Left lung (tissue), 10 donors: ENCODE data around the gene ZHX3. TPM values are rescaled to one million over a fixed set of nuclear protein-coding genes. Genes with fewer than 3 reads are reported as not detected.

Source experiments
- ATAC-seq: fragments of 200-7000 bp; cut with Tn5 transposase; one replicate; pipeline ENCODE4 v1.9.1; 2020; ENCODE audit warnings: moderate library complexity
- DNase-seq, 4 donors: peaks; one replicate each; pipeline ENCODE4 v3.0.0-alpha.2; 2013 to 2020
- H3K27ac ChIP-seq, 2 donors: fragments of 200-600 bp; sonication (generic) in 1 of 2; one replicate each; pipeline versions ENCODE4 v1.5.0 to v1.8.0; 2020 to 2021
- H3K27me3 ChIP-seq, 2 donors: fragments of 200-600 bp; sonication (generic) in 1 of 2; one replicate each; pipeline versions ENCODE4 v1.5.0 to v1.8.0; 2020 to 2021
- H3K36me3 ChIP-seq, 2 donors: fragments of 200-600 bp; sonication (generic) in 1 of 2; one replicate each; pipeline versions ENCODE4 v1.5.0 to v1.8.0; 2020 to 2021
- H3K4me1 ChIP-seq, 2 donors: fragments of 200-600 bp; one replicate each; pipeline ENCODE4 v1.8.0; 2021
- H3K4me3 ChIP-seq, 2 donors: fragments of 200-600 bp; sonication (generic) in 1 of 2; one replicate each; pipeline versions ENCODE4 v1.5.0 to v1.8.0; 2020 to 2021; ENCODE audit warnings: mild to moderate bottlenecking in 1 of 2
- H3K9me3 ChIP-seq, 2 donors: fragments of 200-600 bp; sonication (generic) in 1 of 2; one replicate each; pipeline versions ENCODE4 v1.5.0 to v1.8.0; 2020 to 2021
- CTCF ChIP-seq, 2 donors: fragments of 200-600 bp; sonication (generic) in 1 of 2; IDR thresholded peaks; one replicate each; pipeline versions ENCODE4 v1.5.0 to v1.8.0; 2021; ENCODE audit warnings: antibody characterized with exemption in 2 of 2
- intact Hi-C, 2 donors: fragments of 100-400 bp; cut with DNase I; formaldehyde crosslinking; loops; one replicate each; pipeline versions ENCODE4 v1.11.2 to v1.14.2; 2022
- polyA plus RNA-seq, 6 donors: library from polyadenylated mRNA; unstranded; fragments of 120-200 nt; gene quantifications; one replicate each; pipeline ENCODE4 v1.2.1, GENCODE V29; 2013; ENCODE audit not compliant: insufficient read length in 6 of 6
- total RNA-seq, 2 donors: library from RNA; stranded (reverse); fragmentation: NEBNext Ultra II Directional; extraction: Animal tissue kit (Norgen Biotek cat#: 25700); gene quantifications; one replicate each; pipeline ENCODE4 v1.2.1, GENCODE V29; 2021
- donor health status: DM: no; HTN: yes; CAD: no.
- donor health status: DM: no; HTN: no; CAD: no.

Gene ZHX3
- total and polyA plus RNA-seq, 8 donors, result 8.1 to 47.9 (median 11.2) TPM

DNA sequence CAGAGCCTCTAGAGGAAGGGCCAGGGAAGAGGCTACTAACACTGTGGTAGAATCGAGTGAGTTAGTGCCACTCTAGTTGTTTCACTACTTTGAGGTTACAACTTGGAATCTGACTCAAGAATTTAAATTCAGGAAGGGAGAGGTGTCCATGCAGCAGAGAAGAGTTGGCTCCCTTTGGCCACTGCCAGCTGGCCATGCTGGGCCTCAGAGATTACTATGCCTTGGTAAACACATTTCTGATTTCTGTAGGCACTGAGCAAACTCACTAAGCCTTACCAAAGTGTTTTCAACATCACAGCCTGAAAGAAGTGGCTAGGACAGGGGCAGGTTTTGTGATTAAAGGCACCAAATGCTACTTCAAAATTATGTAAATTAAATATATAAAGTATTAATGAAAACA, 61.9 kb downstream of the ZHX3 start:
- no peaks in the 10 kb centered on the region for H3K36me3 ChIP-seq
- no peak for TF ChIP-seq CTCF (IDR thresholded peaks at IDR 0.05)
- intact Hi-C loops, result loop anchor here in 1 of 2 donors (10.0 kb wide), 1 partner anchor 79 kb away; no protein-coding TSS in a partner anchor
- no peak overlapping the region for H3K4me3 ChIP-seq
- DNase-seq (no peak), ATAC-seq (no peak)
- no peak overlapping the region for H3K27ac ChIP-seq
- H3K9me3 ChIP-seq, result no peaks in the 10 kb centered on the region
- no peaks in the 10 kb centered on the region for H3K4me1 ChIP-seq
- no peaks in the 10 kb centered on the region for H3K27me3 ChIP-seq

DNA sequence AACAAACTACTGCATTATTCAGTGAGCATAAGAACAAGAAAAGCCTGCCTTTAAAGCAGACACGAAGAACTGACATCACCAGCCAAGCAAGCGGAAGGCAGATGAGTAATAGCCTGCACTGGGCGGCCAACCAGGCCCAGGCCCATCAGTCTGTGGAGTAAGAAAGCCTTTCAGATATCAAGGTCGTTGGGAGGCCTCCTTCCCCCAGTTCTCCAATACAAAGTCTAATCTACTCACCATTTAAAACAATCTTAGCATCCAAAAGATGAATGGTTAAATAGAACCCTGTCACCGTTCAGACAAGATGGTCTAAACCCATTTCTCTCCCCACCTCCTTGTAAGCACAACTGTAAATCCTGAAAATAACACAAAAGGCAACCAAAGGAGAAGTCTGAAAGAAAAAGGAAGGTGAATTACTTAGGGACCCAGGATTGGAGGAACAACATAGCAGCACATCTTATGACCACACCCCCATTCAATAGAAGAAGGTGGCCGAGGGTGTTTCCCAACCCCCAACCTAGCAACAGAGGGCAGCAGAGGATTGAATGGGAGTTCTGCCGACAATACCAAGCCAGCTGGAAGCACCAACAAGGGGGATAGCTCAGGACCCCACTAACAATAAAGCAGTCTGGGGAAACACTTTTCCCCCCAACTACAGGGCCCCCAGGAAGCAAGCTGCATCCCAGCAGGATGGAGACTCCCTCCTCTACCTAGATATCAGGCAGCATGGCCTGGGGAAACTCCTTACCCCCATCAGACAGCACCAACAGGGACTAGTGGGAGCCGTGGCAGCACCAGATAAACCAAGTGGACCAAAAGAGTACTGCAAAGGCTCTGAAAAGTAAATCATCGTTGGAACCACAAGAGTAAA, 67.9 kb downstream of the ZHX3 start:
- H3K27ac ChIP-seq, result peak overlapping the region; percentile 76
- no peaks in the 10 kb centered on the region for H3K36me3 ChIP-seq
- ATAC-seq (peak; percentile 78), DNase-seq (peak in 2 of 4 donors; percentile 36 to 53)
- H3K27me3 ChIP-seq, result no peaks in the 10 kb centered on the region
- H3K4me3 ChIP-seq, result no peak overlapping the region
- no peaks in the 10 kb centered on the region for H3K9me3 ChIP-seq
- intact Hi-C loops, result loop anchor here in 1 of 2 donors (10.0 kb wide), 1 partner anchor 85 kb away; no protein-coding TSS in a partner anchor
- peak in 1 of 2 donors; percentile 20 for TF ChIP-seq CTCF (IDR thresholded peaks at IDR 0.05)
- H3K4me1 ChIP-seq, result peaks cover 29 to 34% of the 10 kb centered on the region in 2 donors

GRCh38 chr20:41248368-41249024, 69.0 kb downstream of the ZHX3 start:
- ATAC-seq (peak; percentile 32), DNase-seq (no peak)
- TF ChIP-seq CTCF (IDR thresholded peaks at IDR 0.05), result no peak
- H3K9me3 ChIP-seq, result no peaks in the 10 kb centered on the region
- H3K36me3 ChIP-seq, result no peaks in the 10 kb centered on the region
- H3K27ac ChIP-seq, result peak overlapping the region; percentile 76
- H3K4me1 ChIP-seq, result peaks cover 33 to 34% of the 10 kb centered on the region in 2 donors
- H3K27me3 ChIP-seq, result no peaks in the 10 kb centered on the region
- intact Hi-C loops, result no loop called here
- H3K4me3 ChIP-seq, result no peak overlapping the region

- peak overlapping the region; percentile 76 for H3K27ac ChIP-seq
- H3K36me3 ChIP-seq, result no peaks in the 10 kb centered on the region
- intact Hi-C loops, result no loop called here
- ATAC-seq (no peak), DNase-seq (no peak)
- peaks cover 33 to 34% of the 10 kb centered on the region in 2 donors for H3K4me1 ChIP-seq
- no peak for TF ChIP-seq CTCF (IDR thresholded peaks at IDR 0.05)
- H3K4me3 ChIP-seq, result no peak overlapping the region
- no peaks in the 10 kb centered on the region for H3K27me3 ChIP-seq
- no peaks in the 10 kb centered on the region for H3K9me3 ChIP-seq
Measured at GRCh38 chr20:41247523-41248367, 69.8 kb downstream of the ZHX3 start.
